GM20000 (cell line): Measurements from ENCODE around the gene CNMD.
"Not testable (repeated sequence)": the region's sequence is repeated elsewhere in the genome, so short reads cannot be mapped to it uniquely, and the experiment has no call there.

Experiments used
- DNase-seq: peaks from one replicate; pipeline ENCODE4 v3.0.0; 2012; ENCODE audit warnings: low spot score
- CTCF ChIP-seq: IDR thresholded peaks from 2 replicates; pipeline ENCODE4 v1.5.1; 2012; ENCODE audit warnings: mild to moderate bottlenecking, control low read depth; ENCODE audit errors: extremely low read depth, missing control alignments

The CNMD gene

GRCh38 chr13:52707375-52707774, 32.2 kb downstream of the CNMD start:
- no peak for DNase-seq
- no peak for TF ChIP-seq CTCF

GRCh38 chr13:52706081-52706480, 33.5 kb downstream of the CNMD start:
- TF ChIP-seq CTCF = no peak
- no peak for DNase-seq

- DNase-seq = no peak
- no peak for TF ChIP-seq CTCF
These were observed 36.1 kb downstream of the CNMD start for GRCh38 chr13:52703482-52703881.

- DNase-seq = no peak
- TF ChIP-seq CTCF = no peak
These were observed 37.7 kb downstream of the CNMD start for GRCh38 chr13:52701728-52702465.

- no peak for TF ChIP-seq CTCF
- DNase-seq = no peak
These were observed 43.1 kb downstream of the CNMD start for GRCh38 chr13:52696566-52696965.

GRCh38 chr13:52695856-52696255, 43.8 kb downstream of the CNMD start:
- DNase-seq = peak; percentile 12
- no peak for TF ChIP-seq CTCF

GRCh38 chr13:52686376-52686775, 53.2 kb downstream of the CNMD start:
- TF ChIP-seq CTCF = no peak
- no peak for DNase-seq

GRCh38 chr13:52685806-52686205, 53.8 kb downstream of the CNMD start:
- DNase-seq = not testable (repeated sequence)
